ENCODE data around the gene PDCD1LG2. TPM values are rescaled to one million over a fixed set of nuclear protein-coding genes. Genes with fewer than 3 reads are reported as not detected.

Gene PDCD1LG2
- total RNA-seq, 1 experiment from 2014 or later, result not detected

DNA sequence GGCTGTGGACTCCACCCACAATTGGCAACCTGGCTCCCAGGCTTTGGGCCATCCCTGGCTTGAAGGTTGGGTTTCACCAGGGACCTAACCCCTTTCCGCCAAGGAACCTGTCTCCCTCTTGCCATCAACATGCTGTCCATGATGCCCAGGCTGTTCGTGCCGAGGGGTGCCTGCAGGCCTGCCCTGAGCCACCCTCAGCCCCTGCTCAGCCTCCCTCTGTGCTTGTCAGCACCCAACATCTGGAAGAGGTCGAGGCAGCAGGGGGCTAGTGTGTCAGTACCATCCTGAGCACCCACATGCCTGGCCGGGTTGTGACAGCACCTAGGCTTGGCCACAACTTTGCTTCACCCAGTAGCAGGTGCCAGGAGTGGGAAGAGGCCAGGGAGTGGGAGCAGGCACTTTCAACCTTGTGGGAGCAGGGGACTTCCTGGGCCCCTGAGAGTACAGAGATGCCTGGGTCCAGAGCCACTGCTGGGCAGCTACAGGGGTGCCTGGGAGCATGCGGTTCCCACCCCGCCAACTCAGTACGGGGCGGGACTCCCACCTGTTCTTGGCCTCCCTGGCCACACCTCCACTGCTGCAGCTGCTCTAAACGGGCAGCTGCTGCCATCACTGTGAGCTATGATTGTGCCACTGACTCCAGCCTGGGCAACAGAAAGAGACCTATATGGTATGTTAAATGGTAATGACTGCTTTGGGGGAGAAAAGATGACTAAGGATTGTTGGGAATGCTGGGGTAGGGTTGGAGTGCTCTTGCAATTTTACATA is 6.3 kb downstream of the PDCD1LG2 start:
- CTCF ChIA-PET, result no interaction called here
- no peak overlapping the region for H3K4me3 Mint-ChIP-seq (ENCODE audit: low read depth, unreplicated experiment)
- TF ChIP-seq, protein P1, sequence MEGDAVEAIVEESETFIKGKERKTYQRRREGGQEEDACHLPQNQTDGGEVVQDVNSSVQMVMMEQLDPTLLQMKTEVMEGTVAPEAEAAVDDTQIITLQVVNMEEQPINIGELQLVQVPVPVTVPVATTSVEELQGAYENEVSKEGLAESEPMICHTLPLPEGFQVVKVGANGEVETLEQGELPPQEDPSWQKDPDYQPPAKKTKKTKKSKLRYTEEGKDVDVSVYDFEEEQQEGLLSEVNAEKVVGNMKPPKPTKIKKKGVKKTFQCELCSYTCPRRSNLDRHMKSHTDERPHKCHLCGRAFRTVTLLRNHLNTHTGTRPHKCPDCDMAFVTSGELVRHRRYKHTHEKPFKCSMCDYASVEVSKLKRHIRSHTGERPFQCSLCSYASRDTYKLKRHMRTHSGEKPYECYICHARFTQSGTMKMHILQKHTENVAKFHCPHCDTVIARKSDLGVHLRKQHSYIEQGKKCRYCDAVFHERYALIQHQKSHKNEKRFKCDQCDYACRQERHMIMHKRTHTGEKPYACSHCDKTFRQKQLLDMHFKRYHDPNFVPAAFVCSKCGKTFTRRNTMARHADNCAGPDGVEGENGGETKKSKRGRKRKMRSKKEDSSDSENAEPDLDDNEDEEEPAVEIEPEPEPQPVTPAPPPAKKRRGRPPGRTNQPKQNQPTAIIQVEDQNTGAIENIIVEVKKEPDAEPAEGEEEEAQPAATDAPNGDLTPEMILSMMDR (IDR thresholded peaks at IDR 0.05; ENCODE audit: unreplicated experiment), result no peak
- BruUV-seq (replicated peaks), result no TSS peak
- intact Hi-C loops (cut with micrococcal nuclease; ENCODE audit: unreplicated experiment), result no loop called here
- H3K4me1 Mint-ChIP-seq (ENCODE audit: low read depth, unreplicated experiment), result no peaks in the 10 kb centered on the region
- H3K27ac Mint-ChIP-seq (ENCODE audit: unreplicated experiment), result no peak overlapping the region
- no peaks in the 10 kb centered on the region for H3K9me3 Mint-ChIP-seq (ENCODE audit: low read depth, unreplicated experiment)
- DNase-seq, result no peak
- H3K36me3 Mint-ChIP-seq (ENCODE audit: insufficient read depth, unreplicated experiment), result no peaks in the 10 kb centered on the region
- H3K27me3 Mint-ChIP-seq (ENCODE audit: unreplicated experiment), result no peaks in the 10 kb centered on the region

DNA sequence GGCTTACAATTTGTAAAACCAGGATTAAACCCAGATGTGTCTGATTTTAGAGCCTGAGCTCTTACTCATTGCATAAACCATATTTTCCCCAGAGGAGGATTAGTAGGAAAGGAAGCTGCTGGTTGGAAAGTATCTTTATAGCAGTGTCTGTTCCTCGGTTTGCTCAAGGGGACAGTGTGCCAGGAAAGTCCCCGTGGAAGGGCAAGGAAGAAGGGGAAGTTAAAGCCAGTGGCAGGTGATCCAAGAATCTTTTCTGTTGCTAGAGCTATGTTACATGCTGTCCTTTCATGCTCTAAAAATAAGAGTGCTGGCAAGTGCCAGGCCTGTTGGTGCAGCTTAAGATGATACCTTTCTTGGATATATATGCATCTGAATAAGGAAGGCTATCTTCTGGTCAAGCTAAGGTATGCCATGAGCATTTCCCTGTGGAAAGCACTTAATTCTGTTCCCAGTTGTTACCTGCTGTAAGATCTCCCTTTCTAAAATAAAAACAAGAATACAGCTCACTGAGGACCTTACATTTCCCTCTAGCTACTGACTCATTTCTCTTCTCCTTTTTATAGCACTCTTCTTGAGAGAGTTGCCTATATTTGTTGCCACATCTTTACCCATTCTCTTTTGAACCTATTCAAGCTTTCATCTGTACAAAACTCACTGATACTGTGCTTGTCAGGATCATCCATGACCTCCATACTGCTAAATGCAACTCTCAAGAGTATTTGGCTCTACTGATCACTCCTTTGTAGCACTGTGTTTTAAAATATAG is 8.0 kb downstream of the PDCD1LG2 start:
- H3K4me3 Mint-ChIP-seq (ENCODE audit: low read depth, unreplicated experiment), result no peak overlapping the region
- DNase-seq, result no peak
- no peaks in the 10 kb centered on the region for H3K36me3 Mint-ChIP-seq (ENCODE audit: insufficient read depth, unreplicated experiment)
- H3K9me3 Mint-ChIP-seq (ENCODE audit: low read depth, unreplicated experiment), result no peaks in the 10 kb centered on the region
- CTCF ChIA-PET, result no interaction called here
- intact Hi-C loops (cut with micrococcal nuclease; ENCODE audit: unreplicated experiment), result no loop called here
- H3K27ac Mint-ChIP-seq (ENCODE audit: unreplicated experiment), result no peak overlapping the region
- no peaks in the 10 kb centered on the region for H3K4me1 Mint-ChIP-seq (ENCODE audit: low read depth, unreplicated experiment)
- TF ChIP-seq, protein P1 (IDR thresholded peaks at IDR 0.05; ENCODE audit: unreplicated experiment), result no peak
- peaks cover 13% of the 10 kb centered on the region for H3K27me3 Mint-ChIP-seq (ENCODE audit: unreplicated experiment)
- no TSS peak for BruUV-seq (replicated peaks)

DNA sequence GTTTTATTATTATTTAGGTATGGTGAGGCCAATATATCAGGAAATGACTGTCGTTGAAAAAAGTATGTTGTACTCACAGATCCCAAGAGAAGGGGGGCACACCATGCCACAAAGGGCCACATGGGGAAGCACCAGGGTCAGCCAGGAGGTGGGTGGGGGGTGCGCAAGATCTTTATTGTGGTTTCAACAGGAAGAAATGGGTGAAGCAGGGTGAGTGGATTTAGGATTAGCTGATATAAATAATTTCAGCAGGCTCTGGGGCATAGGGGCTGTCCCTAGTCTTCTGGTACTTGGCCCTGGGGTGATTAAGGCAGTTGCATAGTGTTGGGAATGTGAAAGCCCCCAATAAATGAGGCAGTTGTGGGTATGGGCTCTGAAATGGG is 8.6 kb downstream of the PDCD1LG2 start:
- H3K4me3 Mint-ChIP-seq (ENCODE audit: low read depth, unreplicated experiment), result no peak overlapping the region
- no TSS peak for BruUV-seq (replicated peaks)
- H3K4me1 Mint-ChIP-seq (ENCODE audit: low read depth, unreplicated experiment), result no peaks in the 10 kb centered on the region
- no peaks in the 10 kb centered on the region for H3K36me3 Mint-ChIP-seq (ENCODE audit: insufficient read depth, unreplicated experiment)
- H3K9me3 Mint-ChIP-seq (ENCODE audit: low read depth, unreplicated experiment), result no peaks in the 10 kb centered on the region
- CTCF ChIA-PET, result no interaction called here
- peaks cover 13% of the 10 kb centered on the region for H3K27me3 Mint-ChIP-seq (ENCODE audit: unreplicated experiment)
- TF ChIP-seq, protein P1 (IDR thresholded peaks at IDR 0.05; ENCODE audit: unreplicated experiment), result no peak
- H3K27ac Mint-ChIP-seq (ENCODE audit: unreplicated experiment), result no peak overlapping the region
- intact Hi-C loops (cut with micrococcal nuclease; ENCODE audit: unreplicated experiment), result no loop called here
- no peak for DNase-seq

DNA sequence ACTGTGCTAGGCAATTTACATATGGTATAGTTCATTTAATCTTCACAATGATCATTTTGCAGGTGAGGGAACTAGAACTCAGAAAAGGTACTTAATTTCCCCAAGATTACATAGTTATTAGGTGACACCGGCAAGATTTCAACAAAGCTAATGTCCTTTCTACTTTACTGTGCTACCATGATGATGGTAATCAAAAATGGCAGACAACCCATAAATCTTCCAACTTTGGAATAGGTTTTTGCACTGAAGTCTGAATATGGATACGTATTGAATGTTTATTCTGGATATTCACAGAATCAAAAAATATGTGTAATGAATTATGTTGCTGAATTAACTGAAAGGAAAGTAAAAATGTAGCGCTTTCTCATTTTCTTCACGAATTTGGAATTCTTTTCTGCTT is 13.8 kb downstream of the PDCD1LG2 start:
- no peaks in the 10 kb centered on the region for H3K9me3 Mint-ChIP-seq (ENCODE audit: low read depth, unreplicated experiment)
- DNase-seq, result no peak
- no peak overlapping the region for H3K4me3 Mint-ChIP-seq (ENCODE audit: low read depth, unreplicated experiment)
- no TSS peak for BruUV-seq (replicated peaks)
- no peak overlapping the region for H3K27ac Mint-ChIP-seq (ENCODE audit: unreplicated experiment)
- H3K27me3 Mint-ChIP-seq (ENCODE audit: unreplicated experiment), result peaks cover 13% of the 10 kb centered on the region
- no peaks in the 10 kb centered on the region for H3K4me1 Mint-ChIP-seq (ENCODE audit: low read depth, unreplicated experiment)
- no peaks in the 10 kb centered on the region for H3K36me3 Mint-ChIP-seq (ENCODE audit: insufficient read depth, unreplicated experiment)
- TF ChIP-seq, protein P1 (IDR thresholded peaks at IDR 0.05; ENCODE audit: unreplicated experiment), result no peak
- CTCF ChIA-PET, result no interaction called here
- intact Hi-C loops (cut with micrococcal nuclease; ENCODE audit: unreplicated experiment), result no loop called here
